H1 (cell line): Measurements from ENCODE around the gene SNX20.

Source experiments
- BRCA1 ChIP-seq: IDR thresholded peaks from 2 replicates; pipeline ENCODE4 v1.6.1; 2012; ENCODE audit warnings: low read depth, low read length, improper control_type of control experiment
- CHD2 ChIP-seq: IDR thresholded peaks from 2 replicates; pipeline ENCODE4 v1.6.1; 2012; ENCODE audit warnings: low read length, improper control_type of control experiment
- CREB1 ChIP-seq: IDR thresholded peaks from 2 replicates; pipeline ENCODE4 v1.6.1; 2012; ENCODE audit warnings: inconsistent platforms
- JUN ChIP-seq: IDR thresholded peaks from 2 replicates; pipeline ENCODE4 v1.6.1; 2011; ENCODE audit warnings: low read depth, mild to moderate bottlenecking, improper control_type of control experiment, low read length
- MAFK ChIP-seq: IDR thresholded peaks from 2 replicates; pipeline ENCODE4 v1.6.1; 2012; ENCODE audit warnings: low read depth, mild to moderate bottlenecking, improper control_type of control experiment, low read length
- POLR2A ChIP-seq, 2 experiments: IDR thresholded peaks; 1 replicate in 1 of 2; 2 replicates in 1 of 2; pipeline ENCODE4 v1.6.1; 2011; ENCODE audit warnings: low read depth in 2 of 2, low read length in 2 of 2, mild to moderate bottlenecking in 2 of 2; ENCODE audit errors: control extremely low read depth in 1 of 2
- POLR2AphosphoS5 ChIP-seq: IDR thresholded peaks from 2 replicates; pipeline ENCODE4 v1.6.1; 2011; ENCODE audit warnings: low read depth, low read length
- RNF2 ChIP-seq: fragments of 200-900, 300-1000 bp; sonication (generic); IDR thresholded peaks from 2 replicates; pipeline ENCODE4 v1.7.1; 2016; ENCODE audit warnings: borderline replicate concordance, low read depth, mild to moderate bottlenecking, antibody characterized with exemption, low read length; ENCODE audit not compliant: poor library complexity, severe bottlenecking; ENCODE audit errors: missing control alignments
- SP1 ChIP-seq: IDR thresholded peaks from 2 replicates; pipeline ENCODE4 v1.6.1; 2011; ENCODE audit warnings: low read depth, low read length
- TCF12 ChIP-seq: IDR thresholded peaks from 2 replicates; pipeline ENCODE4 v1.6.1; 2011; ENCODE audit warnings: low read depth, mild to moderate bottlenecking, low read length
- TF ChIP-seq, protein P1 (sequence below), 3 experiments: IDR thresholded peaks; 1 replicate in 2 of 3; 2 replicates in 1 of 3; pipeline versions ENCODE4 v1.5.1 to v1.6.1; 2011; ENCODE audit warnings: low read length in 3 of 3, mild to moderate bottlenecking in 3 of 3, inconsistent platforms in 2 of 3, low read depth in 1 of 3, moderate library complexity in 1 of 3; ENCODE audit not compliant: insufficient read depth in 1 of 3; ENCODE audit errors: control extremely low read depth in 1 of 3
- TF ChIP-seq, protein P2 (sequence below): IDR thresholded peaks from 2 replicates; pipeline ENCODE4 v1.6.1; 2012; ENCODE audit warnings: inconsistent platforms

DNA sequence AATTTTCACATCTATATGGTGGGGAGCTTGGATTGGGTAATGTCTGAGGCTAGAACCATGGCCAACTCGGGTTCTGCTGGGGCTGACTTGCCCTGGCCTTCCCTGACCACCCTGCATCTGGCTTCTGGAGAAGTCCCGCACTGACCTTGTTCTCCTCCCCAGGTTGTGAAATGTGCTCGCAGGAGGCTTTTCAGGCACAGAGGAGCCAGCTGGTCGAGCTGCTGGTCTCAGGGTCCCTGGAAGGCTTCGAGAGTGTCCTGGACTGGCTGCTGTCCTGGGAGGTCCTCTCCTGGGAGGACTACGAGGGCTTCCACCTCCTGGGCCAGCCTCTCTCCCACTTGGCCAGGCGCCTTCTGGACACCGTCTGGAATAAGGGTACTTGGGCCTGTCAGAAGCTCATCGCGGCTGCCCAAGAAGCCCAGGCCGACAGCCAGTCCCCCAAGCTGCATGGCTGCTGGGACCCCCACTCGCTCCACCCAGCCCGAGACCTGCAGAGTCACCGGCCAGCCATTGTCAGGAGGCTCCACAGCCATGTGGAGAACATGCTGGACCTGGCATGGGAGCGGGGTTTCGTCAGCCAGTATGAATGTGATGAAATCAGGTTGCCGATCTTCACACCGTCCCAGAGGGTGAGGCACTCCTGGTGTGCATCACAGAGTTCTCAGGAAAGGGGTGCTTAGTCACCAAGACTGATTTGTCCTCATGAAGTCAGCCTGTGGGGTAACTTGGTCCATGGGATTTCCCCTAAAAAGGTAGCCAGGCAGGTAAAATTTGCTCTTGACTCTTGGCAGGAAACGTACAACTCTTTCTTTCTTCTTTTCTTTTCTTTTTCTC, 18.4 kb upstream of the SNX20 start:
- no peak for TF ChIP-seq POLR2A (IDR thresholded peaks at IDR 0.05; ENCODE audit: control extremely low read depth in 1 of 2, low read depth in 2 of 2, low read length in 2 of 2)
- TF ChIP-seq SP1, result no peak
- TF ChIP-seq, protein P1, sequence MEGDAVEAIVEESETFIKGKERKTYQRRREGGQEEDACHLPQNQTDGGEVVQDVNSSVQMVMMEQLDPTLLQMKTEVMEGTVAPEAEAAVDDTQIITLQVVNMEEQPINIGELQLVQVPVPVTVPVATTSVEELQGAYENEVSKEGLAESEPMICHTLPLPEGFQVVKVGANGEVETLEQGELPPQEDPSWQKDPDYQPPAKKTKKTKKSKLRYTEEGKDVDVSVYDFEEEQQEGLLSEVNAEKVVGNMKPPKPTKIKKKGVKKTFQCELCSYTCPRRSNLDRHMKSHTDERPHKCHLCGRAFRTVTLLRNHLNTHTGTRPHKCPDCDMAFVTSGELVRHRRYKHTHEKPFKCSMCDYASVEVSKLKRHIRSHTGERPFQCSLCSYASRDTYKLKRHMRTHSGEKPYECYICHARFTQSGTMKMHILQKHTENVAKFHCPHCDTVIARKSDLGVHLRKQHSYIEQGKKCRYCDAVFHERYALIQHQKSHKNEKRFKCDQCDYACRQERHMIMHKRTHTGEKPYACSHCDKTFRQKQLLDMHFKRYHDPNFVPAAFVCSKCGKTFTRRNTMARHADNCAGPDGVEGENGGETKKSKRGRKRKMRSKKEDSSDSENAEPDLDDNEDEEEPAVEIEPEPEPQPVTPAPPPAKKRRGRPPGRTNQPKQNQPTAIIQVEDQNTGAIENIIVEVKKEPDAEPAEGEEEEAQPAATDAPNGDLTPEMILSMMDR (IDR thresholded peaks at IDR 0.05; ENCODE audit: control extremely low read depth in 1 of 3, insufficient read depth in 1 of 3, low read depth in 1 of 3, low read length in 3 of 3), result no peak
- TF ChIP-seq CREB1, result no peak
- TF ChIP-seq POLR2AphosphoS5, result no peak
- no peak for TF ChIP-seq CHD2
- no peak for TF ChIP-seq JUN
- no peak for TF ChIP-seq RNF2
- TF ChIP-seq BRCA1, result no peak
- TF ChIP-seq, protein P2, sequence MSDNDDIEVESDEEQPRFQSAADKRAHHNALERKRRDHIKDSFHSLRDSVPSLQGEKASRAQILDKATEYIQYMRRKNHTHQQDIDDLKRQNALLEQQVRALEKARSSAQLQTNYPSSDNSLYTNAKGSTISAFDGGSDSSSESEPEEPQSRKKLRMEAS, result no peak
- no peak for TF ChIP-seq MAFK
- TF ChIP-seq TCF12, result no peak
